HL-60 (cell line): ENCODE data around the gene FAM53B.

Experiments used
- DNase-seq, 2 experiments: peaks; one replicate each; pipeline ENCODE4 v3.0.0-alpha.2; 2010 to 2020; ENCODE audit warnings: low read depth in 1 of 2, low spot score in 1 of 2
- H3K27ac ChIP-seq: fragments of 250-450 bp; sonication (Bioruptor Pico); replicated peaks from 2 replicates; pipeline ENCODE4 v1.5.1; 2020; ENCODE audit warnings: mild to moderate bottlenecking, moderate library complexity
- H3K27me3 ChIP-seq: fragments of 250-450 bp; sonication (Bioruptor Pico); 2 replicates; pipeline ENCODE4 v1.5.1; 2021; ENCODE audit warnings: mild to moderate bottlenecking, moderate library complexity; ENCODE audit not compliant: insufficient read depth, poor library complexity, severe bottlenecking
- H3K4me3 ChIP-seq: replicated peaks from 2 replicates; pipeline ENCODE4 v1.5.1; 2011; ENCODE audit warnings: mild to moderate bottlenecking, control low read depth, low read length; ENCODE audit not compliant: insufficient read depth
- CTCF ChIP-seq: IDR thresholded peaks from one replicate; pipeline ENCODE4 v1.5.1; 2011; ENCODE audit warnings: low read length, control low read depth, inconsistent platforms; ENCODE audit not compliant: insufficient read depth
- GABPA ChIP-seq: IDR thresholded peaks from 2 replicates; pipeline ENCODE4 v1.6.1; 2012; ENCODE audit warnings: low read depth
- POLR2AphosphoS5 ChIP-seq: IDR thresholded peaks from 2 replicates; pipeline ENCODE4 v1.6.1; 2012; ENCODE audit warnings: low read depth
- REST ChIP-seq: IDR thresholded peaks from 2 replicates; pipeline ENCODE4 v1.6.1; 2012; ENCODE audit warnings: low read depth; ENCODE audit not compliant: insufficient replicate concordance
- SPI1 ChIP-seq: IDR thresholded peaks from 2 replicates; pipeline ENCODE4 v1.6.1; 2012; ENCODE audit warnings: low read depth, mild to moderate bottlenecking, borderline replicate concordance

The FAM53B gene

GRCh38 chr10:124712704-124713407 lies 31.3 kb downstream of the FAM53B start:
- Histone ChIP-seq H3K27ac (no peak overlapping the region), H3K27me3 (no peaks in the 10 kb centered on the region), H3K4me3 (no peak overlapping the region)
- TF ChIP-seq CTCF, result no peak
- TF ChIP-seq SPI1, result no peak
- TF ChIP-seq REST, result no peak
- TF ChIP-seq POLR2AphosphoS5, result no peak
- no peak for TF ChIP-seq GABPA
- DNase-seq, result no peak

GRCh38 chr10:124711145-124711544 lies 33.0 kb downstream of the FAM53B start:
- Histone ChIP-seq H3K27me3 (no peaks in the 10 kb centered on the region), H3K4me3 (no peak overlapping the region), H3K27ac (no peak overlapping the region)
- TF ChIP-seq CTCF (no peak), GABPA (no peak), SPI1 (no peak), REST (no peak), POLR2AphosphoS5 (no peak)
- DNase-seq, result no peak

- Histone ChIP-seq H3K27me3 (no peaks in the 10 kb centered on the region), H3K27ac (no peak overlapping the region), H3K4me3 (no peak overlapping the region)
- DNase-seq, result no peak
- TF ChIP-seq GABPA, result no peak
- no peak for TF ChIP-seq REST
- no peak for TF ChIP-seq POLR2AphosphoS5
- no peak for TF ChIP-seq CTCF
- TF ChIP-seq SPI1, result no peak
Observed at GRCh38 chr10:124710266-124710881, 33.8 kb downstream of the FAM53B start.
